GM12878 (cell line): ENCODE results near the gene MZT2A.
"Not testable (repeated sequence)": the region's sequence is repeated elsewhere in the genome, so short reads cannot be mapped to it uniquely, and the experiment has no call there.

ENCODE experiments used
- JUNB ChIP-seq: IDR thresholded peaks from 2 replicates; pipeline ENCODE4 v1.6.1; 2016; ENCODE audit warnings: antibody characterized with exemption, mild to moderate bottlenecking
- TF ChIP-seq, protein P1 (sequence below): IDR thresholded peaks from 2 replicates; pipeline ENCODE4 v1.6.1; 2012; ENCODE audit warnings: mild to moderate bottlenecking, low read depth, low read length

- TF ChIP-seq JUNB: not testable (repeated sequence)
- TF ChIP-seq, protein P1, sequence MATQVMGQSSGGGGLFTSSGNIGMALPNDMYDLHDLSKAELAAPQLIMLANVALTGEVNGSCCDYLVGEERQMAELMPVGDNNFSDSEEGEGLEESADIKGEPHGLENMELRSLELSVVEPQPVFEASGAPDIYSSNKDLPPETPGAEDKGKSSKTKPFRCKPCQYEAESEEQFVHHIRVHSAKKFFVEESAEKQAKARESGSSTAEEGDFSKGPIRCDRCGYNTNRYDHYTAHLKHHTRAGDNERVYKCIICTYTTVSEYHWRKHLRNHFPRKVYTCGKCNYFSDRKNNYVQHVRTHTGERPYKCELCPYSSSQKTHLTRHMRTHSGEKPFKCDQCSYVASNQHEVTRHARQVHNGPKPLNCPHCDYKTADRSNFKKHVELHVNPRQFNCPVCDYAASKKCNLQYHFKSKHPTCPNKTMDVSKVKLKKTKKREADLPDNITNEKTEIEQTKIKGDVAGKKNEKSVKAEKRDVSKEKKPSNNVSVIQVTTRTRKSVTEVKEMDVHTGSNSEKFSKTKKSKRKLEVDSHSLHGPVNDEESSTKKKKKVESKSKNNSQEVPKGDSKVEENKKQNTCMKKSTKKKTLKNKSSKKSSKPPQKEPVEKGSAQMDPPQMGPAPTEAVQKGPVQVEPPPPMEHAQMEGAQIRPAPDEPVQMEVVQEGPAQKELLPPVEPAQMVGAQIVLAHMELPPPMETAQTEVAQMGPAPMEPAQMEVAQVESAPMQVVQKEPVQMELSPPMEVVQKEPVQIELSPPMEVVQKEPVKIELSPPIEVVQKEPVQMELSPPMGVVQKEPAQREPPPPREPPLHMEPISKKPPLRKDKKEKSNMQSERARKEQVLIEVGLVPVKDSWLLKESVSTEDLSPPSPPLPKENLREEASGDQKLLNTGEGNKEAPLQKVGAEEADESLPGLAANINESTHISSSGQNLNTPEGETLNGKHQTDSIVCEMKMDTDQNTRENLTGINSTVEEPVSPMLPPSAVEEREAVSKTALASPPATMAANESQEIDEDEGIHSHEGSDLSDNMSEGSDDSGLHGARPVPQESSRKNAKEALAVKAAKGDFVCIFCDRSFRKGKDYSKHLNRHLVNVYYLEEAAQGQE: not testable (repeated sequence)
Measured at GRCh38 chr2:131484906-131485460, 7.2 kb downstream of the MZT2A start.
